ENCODE measurements around the gene STK17A. TPM values are rescaled to one million over a fixed set of nuclear protein-coding genes. Genes with fewer than 3 reads are reported as not detected.
A peak's percentile ranks its signal among the peaks of the same experiment; 100 is the strongest.

STK17A gene
- total RNA-seq, 2 donors from 2014 or later = 15.6 to 18.4 TPM

- H3K27ac ChIP-seq (ENCODE audit: low read depth, low read length) = no peak overlapping the region
- Mint-ChIP-seq H3K9me3 (no peaks in the 10 kb centered on the region), H3K36me3 (ENCODE audit: low read depth) (no peaks in the 10 kb centered on the region), H3K4me1 (peaks cover 28% of the 10 kb centered on the region), H3K27ac (peak overlapping the region; percentile 88), H3K4me3 (no peak overlapping the region), H3K27me3 (ENCODE audit: insufficient read depth) (no peaks in the 10 kb centered on the region)
- H3K9ac ChIP-seq (ENCODE audit: extremely low read depth, low read length, poor library complexity, severe bottlenecking) = no peak overlapping the region
- H3K9me3 ChIP-seq (ENCODE audit: control insufficient read depth, low read length) = no peaks in the 10 kb centered on the region
- no peaks in the 10 kb centered on the region for H3K27me3 ChIP-seq (ENCODE audit: control insufficient read depth, insufficient read depth, low read length, poor library complexity, severe bottlenecking)
- 93 to 94% methylated on average over 3 to 4 of the region's 4 CpGs for WGBS, 2 experiments (ENCODE audit: insufficient coverage in 1 of 2, insufficient read length in 1 of 2)
- TF ChIP-seq, protein P1, sequence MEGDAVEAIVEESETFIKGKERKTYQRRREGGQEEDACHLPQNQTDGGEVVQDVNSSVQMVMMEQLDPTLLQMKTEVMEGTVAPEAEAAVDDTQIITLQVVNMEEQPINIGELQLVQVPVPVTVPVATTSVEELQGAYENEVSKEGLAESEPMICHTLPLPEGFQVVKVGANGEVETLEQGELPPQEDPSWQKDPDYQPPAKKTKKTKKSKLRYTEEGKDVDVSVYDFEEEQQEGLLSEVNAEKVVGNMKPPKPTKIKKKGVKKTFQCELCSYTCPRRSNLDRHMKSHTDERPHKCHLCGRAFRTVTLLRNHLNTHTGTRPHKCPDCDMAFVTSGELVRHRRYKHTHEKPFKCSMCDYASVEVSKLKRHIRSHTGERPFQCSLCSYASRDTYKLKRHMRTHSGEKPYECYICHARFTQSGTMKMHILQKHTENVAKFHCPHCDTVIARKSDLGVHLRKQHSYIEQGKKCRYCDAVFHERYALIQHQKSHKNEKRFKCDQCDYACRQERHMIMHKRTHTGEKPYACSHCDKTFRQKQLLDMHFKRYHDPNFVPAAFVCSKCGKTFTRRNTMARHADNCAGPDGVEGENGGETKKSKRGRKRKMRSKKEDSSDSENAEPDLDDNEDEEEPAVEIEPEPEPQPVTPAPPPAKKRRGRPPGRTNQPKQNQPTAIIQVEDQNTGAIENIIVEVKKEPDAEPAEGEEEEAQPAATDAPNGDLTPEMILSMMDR (conservative IDR thresholded peaks at IDR 0.05) = no peak
- H3K36me3 ChIP-seq (ENCODE audit: control insufficient read depth, insufficient read depth, low read length) = no peaks in the 10 kb centered on the region
- H3K4me3 ChIP-seq (ENCODE audit: low read length) = no peak overlapping the region
- no peak for DNase-seq
- peaks cover 17% of the 10 kb centered on the region for H3K4me1 ChIP-seq (ENCODE audit: control insufficient read depth, insufficient read depth, low read length)
Observed at GRCh38 chr7:43538404-43538771, 44.5 kb upstream of the STK17A start.

GRCh38 chr7:43540471-43540870, 42.4 kb upstream of the STK17A start:
- H3K9me3 Mint-ChIP-seq = no peaks in the 10 kb centered on the region
- no peaks in the 10 kb centered on the region for H3K36me3 Mint-ChIP-seq (ENCODE audit: low read depth)
- Histone ChIP-seq H3K27me3 (ENCODE audit: control insufficient read depth, insufficient read depth, low read length, poor library complexity, severe bottlenecking) (no peaks in the 10 kb centered on the region), H3K36me3 (ENCODE audit: control insufficient read depth, insufficient read depth, low read length) (no peaks in the 10 kb centered on the region), H3K4me1 (ENCODE audit: control insufficient read depth, insufficient read depth, low read length) (peaks cover 17% of the 10 kb centered on the region), H3K9me3 (ENCODE audit: control insufficient read depth, low read length) (no peaks in the 10 kb centered on the region), H3K4me3 (ENCODE audit: low read length) (no peak overlapping the region), H3K9ac (ENCODE audit: extremely low read depth, low read length, poor library complexity, severe bottlenecking) (no peak overlapping the region), H3K27ac (ENCODE audit: low read depth, low read length) (no peak overlapping the region)
- H3K4me1 Mint-ChIP-seq = peaks cover 28% of the 10 kb centered on the region
- H3K27ac Mint-ChIP-seq = no peak overlapping the region
- no peak overlapping the region for H3K4me3 Mint-ChIP-seq
- no peak for DNase-seq
- 93 to 96% methylated on average over 3 of the region's 3 CpGs for WGBS, 2 experiments (ENCODE audit: insufficient coverage in 1 of 2, insufficient read length in 1 of 2)
- H3K27me3 Mint-ChIP-seq (ENCODE audit: insufficient read depth) = no peaks in the 10 kb centered on the region
- TF ChIP-seq, protein P1 (conservative IDR thresholded peaks at IDR 0.05) = no peak

GRCh38 chr7:43542716-43543115, 40.2 kb upstream of the STK17A start:
- Mint-ChIP-seq H3K36me3 (ENCODE audit: low read depth) (no peaks in the 10 kb centered on the region), H3K4me1 (peaks cover 10% of the 10 kb centered on the region), H3K27me3 (ENCODE audit: insufficient read depth) (no peaks in the 10 kb centered on the region), H3K27ac (no peak overlapping the region), H3K4me3 (no peak overlapping the region), H3K9me3 (no peaks in the 10 kb centered on the region)
- Histone ChIP-seq H3K36me3 (ENCODE audit: control insufficient read depth, insufficient read depth, low read length) (no peaks in the 10 kb centered on the region), H3K4me1 (ENCODE audit: control insufficient read depth, insufficient read depth, low read length) (peaks cover 2% of the 10 kb centered on the region), H3K9me3 (ENCODE audit: control insufficient read depth, low read length) (peaks cover 8% of the 10 kb centered on the region), H3K4me3 (ENCODE audit: low read length) (no peak overlapping the region), H3K27me3 (ENCODE audit: control insufficient read depth, insufficient read depth, low read length, poor library complexity, severe bottlenecking) (no peaks in the 10 kb centered on the region), H3K27ac (ENCODE audit: low read depth, low read length) (no peak overlapping the region), H3K9ac (ENCODE audit: extremely low read depth, low read length, poor library complexity, severe bottlenecking) (no peak overlapping the region)
- TF ChIP-seq, protein P1 (conservative IDR thresholded peaks at IDR 0.05) = no peak
- no peak for DNase-seq
- 92 to 93% methylated on average over 3 to 5 of the region's 5 CpGs for WGBS, 2 experiments (ENCODE audit: insufficient coverage in 1 of 2, insufficient read length in 1 of 2)

Data from endodermal cell (in vitro differentiated cells).